IMR-90 (cell line): ENCODE measurements around the gene SOX9. TPM values are rescaled to one million over a fixed set of nuclear protein-coding genes. Genes with fewer than 3 reads are reported as not detected.

Experiments used
- ATAC-seq: fragments of 200-7000 bp; cut with Tn5 transposase; 2 replicates; pipeline ENCODE4 v1.9.1; 2020; ENCODE audit warnings: low read depth, mild to moderate bottlenecking, moderate library complexity
- BruUV-seq: library from RNA; stranded (reverse); fragments of 400-500 nt; replicated peaks from 2 replicates; lab custom pipeline; 2021; lab: Mats Ljungman, UMichigan
- CTCF ChIA-PET: fragments of 300-600 bp; formaldehyde crosslinking; extraction: SDS; loops from one replicate; lab custom pipeline; 2021; ENCODE audit warnings: antibody characterized with exemption; lab: Yijun Ruan, JAX
- POLR2A ChIA-PET: fragments of 300-600 bp; sonication (Branson Sonifier 250); formaldehyde crosslinking; loops from one replicate; lab custom pipeline; 2022; ENCODE audit warnings: antibody characterized with exemption; ENCODE audit not compliant: unreplicated experiment; lab: Charles Lee
- DNase-seq: peaks from one replicate; pipeline ENCODE4 v3.0.0; 2013
- H2AFZ ChIP-seq: replicated peaks from 2 replicates; pipeline ENCODE3; 2013; ENCODE audit warnings: low read length, mild to moderate bottlenecking; ENCODE audit not compliant: poor library complexity
- H2AK5ac ChIP-seq: 2 replicates; pipeline ENCODE4 v1.6.1; 2013; ENCODE audit warnings: low read depth, low read length, inconsistent platforms
- H2AK9ac ChIP-seq: replicated peaks from 2 replicates; pipeline ENCODE3; 2013; ENCODE audit warnings: mild to moderate bottlenecking, low read depth, low read length, moderate library complexity; ENCODE audit not compliant: poor library complexity
- H2BK120ac ChIP-seq: 2 replicates; pipeline ENCODE4 v1.6.1; 2013; ENCODE audit warnings: low read depth, low read length, inconsistent platforms
- H2BK15ac ChIP-seq: 3 replicates; pipeline ENCODE4 v1.6.1; 2013; ENCODE audit warnings: low read depth, low read length, inconsistent platforms
- H2BK20ac ChIP-seq: 2 replicates; pipeline ENCODE4 v1.6.1; 2013; ENCODE audit warnings: low read depth, mild to moderate bottlenecking, inconsistent platforms, low read length, moderate library complexity
- H2BK5ac ChIP-seq: 2 replicates; pipeline ENCODE4 v1.6.1; 2013; ENCODE audit warnings: mild to moderate bottlenecking, low read depth, low read length, inconsistent platforms; ENCODE audit not compliant: poor library complexity, severe bottlenecking
- H3K14ac ChIP-seq: replicated peaks from 2 replicates; pipeline ENCODE4 v1.6.1; 2013; ENCODE audit warnings: low read depth, low read length, inconsistent platforms
- H3K18ac ChIP-seq: 2 replicates; pipeline ENCODE4 v1.6.1; 2013; ENCODE audit warnings: low read depth, low read length, control low read depth
- H3K23ac ChIP-seq: 2 replicates; pipeline ENCODE4 v1.6.1; 2013; ENCODE audit warnings: low read depth, low read length, inconsistent platforms
- H3K27ac ChIP-seq: 2 replicates; pipeline ENCODE4 v1.5.1; 2013; ENCODE audit warnings: mild to moderate bottlenecking, control low read depth, low read length; ENCODE audit not compliant: insufficient read depth
- H3K27me3 ChIP-seq: 2 replicates; pipeline ENCODE4 v1.6.1; 2013; ENCODE audit warnings: low read length; ENCODE audit not compliant: control insufficient read depth, insufficient read depth
- H3K36me3 ChIP-seq: 2 replicates; pipeline ENCODE4 v1.6.1; 2013; ENCODE audit warnings: low read length, mixed read lengths; ENCODE audit not compliant: control insufficient read depth, insufficient read depth
- H3K4ac ChIP-seq: 2 replicates; pipeline ENCODE4 v1.6.1; 2013; ENCODE audit warnings: low read depth, low read length, inconsistent platforms
- H3K4me1 ChIP-seq: 2 replicates; pipeline ENCODE4 v1.6.1; 2013; ENCODE audit warnings: low read length, mixed read lengths; ENCODE audit not compliant: control insufficient read depth, insufficient read depth
- H3K4me2 ChIP-seq: 2 replicates; pipeline ENCODE4 v1.6.1; 2013; ENCODE audit warnings: low read depth, mild to moderate bottlenecking, control low read depth, low read length, moderate library complexity
- H3K4me3 ChIP-seq: 2 replicates; pipeline ENCODE4 v1.5.1; 2013; ENCODE audit warnings: low read depth, mild to moderate bottlenecking, control low read depth, low read length, moderate library complexity; ENCODE audit not compliant: insufficient read depth
- H3K56ac ChIP-seq: 2 replicates; pipeline ENCODE4 v1.6.1; 2013; ENCODE audit warnings: low read length, inconsistent platforms; ENCODE audit not compliant: insufficient read depth; ENCODE audit errors: extremely low read depth
- H3K79me1 ChIP-seq, 2 experiments: 2 replicates each; pipeline ENCODE4 v1.6.1; 2013; ENCODE audit warnings: low read length in 2 of 2, inconsistent platforms in 1 of 2, low read depth in 1 of 2
- H3K9ac ChIP-seq: 2 replicates; pipeline ENCODE4 v1.6.1; 2013; ENCODE audit warnings: low read depth, low read length, control low read depth
- H3K9me1 ChIP-seq: 2 replicates; pipeline ENCODE4 v1.6.1; 2013; ENCODE audit warnings: low read length, inconsistent platforms; ENCODE audit not compliant: insufficient read depth
- H3K9me3 ChIP-seq: 2 replicates; pipeline ENCODE4 v1.6.1; 2013; ENCODE audit warnings: low read length; ENCODE audit not compliant: control insufficient read depth, insufficient read depth
- H4K20me1 ChIP-seq: 2 replicates; pipeline ENCODE4 v1.6.1; 2013; ENCODE audit warnings: low read length, inconsistent platforms; ENCODE audit not compliant: insufficient read depth
- H4K5ac ChIP-seq: 2 replicates; pipeline ENCODE4 v1.6.1; 2013; ENCODE audit warnings: mild to moderate bottlenecking, low read depth, low read length, control low read depth
- H4K8ac ChIP-seq, 2 experiments: 2 replicates each; pipeline ENCODE4 v1.6.1; 2013; ENCODE audit warnings: low read depth in 2 of 2, low read length in 2 of 2, control low read depth in 1 of 2, inconsistent platforms in 1 of 2
- H4K91ac ChIP-seq: 2 replicates; pipeline ENCODE4 v1.6.1; 2013; ENCODE audit warnings: low read depth, low read length, inconsistent platforms; ENCODE audit not compliant: insufficient read depth
- BHLHE40 ChIP-seq: fragments of 150-350 bp; IDR thresholded peaks from 2 replicates; pipeline ENCODE4 v1.6.1; 2016; ENCODE audit warnings: mild to moderate bottlenecking, low read depth, low read length
- CEBPB ChIP-seq: IDR thresholded peaks from 2 replicates; pipeline ENCODE4 v1.6.1; 2012; ENCODE audit warnings: low read depth, low read length, improper control_type of control experiment
- FOS ChIP-seq: fragments of 150-350 bp; IDR thresholded peaks from 2 replicates; pipeline ENCODE4 v1.6.1; 2016; ENCODE audit warnings: low read depth, low read length
- MAFK ChIP-seq: IDR thresholded peaks from 2 replicates; pipeline ENCODE4 v1.6.1; 2012; ENCODE audit warnings: low read depth, low read length, improper control_type of control experiment
- MAZ ChIP-seq: IDR thresholded peaks from 2 replicates; pipeline ENCODE4 v1.6.1; 2012; ENCODE audit warnings: low read depth, mild to moderate bottlenecking, low read length, improper control_type of control experiment, moderate library complexity, borderline replicate concordance
- MXI1 ChIP-seq: IDR thresholded peaks from 2 replicates; pipeline ENCODE4 v1.6.1; 2012; ENCODE audit warnings: low read depth, mild to moderate bottlenecking, low read length, moderate library complexity, borderline replicate concordance
- NFE2L2 ChIP-seq: fragments of 150-350 bp; IDR thresholded peaks from 2 replicates; pipeline ENCODE4 v1.6.1; 2016; ENCODE audit warnings: low read depth, mild to moderate bottlenecking, low read length
- RAD21 ChIP-seq: IDR thresholded peaks from 2 replicates; pipeline ENCODE4 v1.6.1; 2012; ENCODE audit warnings: low read length, improper control_type of control experiment
- SMC3 ChIP-seq: fragments of 150-350 bp; IDR thresholded peaks from 2 replicates; pipeline ENCODE4 v1.6.1; 2016; ENCODE audit warnings: low read depth, mild to moderate bottlenecking, antibody characterized with exemption, low read length, moderate library complexity
- WGBS, 2 experiments: methylation state at CpG; one replicate each; pipeline versions ENCODE4 v1.1.5 to v1.1.7; 2013; ENCODE audit warnings: missing lambda C conversion rate in 2 of 2; ENCODE audit not compliant: insufficient read length in 1 of 2; ENCODE audit errors: extremely low coverage in 2 of 2; 5-methylcytosine and 5-hydroxymethylcytosine counted together
- dilution Hi-C: fragments of 300-500 bp; cut with HindIII; formaldehyde crosslinking; loops from one replicate; pipeline ENCODE4 v1.14.3; 2018; ENCODE audit warnings: low sequenced_read_pairs; ENCODE audit not compliant: unreplicated experiment
- in situ Hi-C: fragments of 300-500 bp; cut with MboI; formaldehyde crosslinking; loops from 3 replicates; pipeline ENCODE4 v1.14.3; 2019; ENCODE audit warnings: low sequenced_read_pairs, inconsistent platforms, mixed read lengths
- intact Hi-C: fragments of 100-400 bp; cut with micrococcal nuclease; formaldehyde crosslinking; loops from 2 replicates; pipeline ENCODE4 v1.10.0; 2022
- polyA plus RNA-seq, 3 experiments: library from polyadenylated mRNA; depleted of rRNA; stranded (reverse); fragments of >200 nt; gene quantifications; 2 replicates each; pipeline ENCODE4 v1.2.3, GENCODE V29; 2012; ENCODE audit warnings: low replicate concordance in 1 of 3
- total RNA-seq: library from RNA; depleted of rRNA; stranded (reverse); fragments of >200 nt; gene quantifications from 2 replicates; pipeline ENCODE4 v1.2.3, GENCODE V29; 2012
- TF ChIP-seq, protein P1 (sequence below): fragments of 150-350 bp; IDR thresholded peaks from 2 replicates; pipeline ENCODE4 v1.6.1; 2016; ENCODE audit warnings: low read depth, mild to moderate bottlenecking, low read length, moderate library complexity, borderline replicate concordance
- TF ChIP-seq, protein P2 (sequence below): conservative IDR thresholded peaks from 2 replicates; pipeline ENCODE4 v1.5.1; 2012; ENCODE audit warnings: mild to moderate bottlenecking, low read depth, low read length, improper control_type of control experiment
- TF ChIP-seq, protein P3 (sequence below): fragments of 150-350 bp; IDR thresholded peaks from 2 replicates; pipeline ENCODE4 v1.6.1; 2017; ENCODE audit warnings: mild to moderate bottlenecking, antibody characterized with exemption, low read length, low read depth

SOX9 gene
- total and polyA plus RNA-seq, 2 of the 4 experiments (the other 2 are of a cell fraction), result 4.1 to 12.7 TPM

DNA sequence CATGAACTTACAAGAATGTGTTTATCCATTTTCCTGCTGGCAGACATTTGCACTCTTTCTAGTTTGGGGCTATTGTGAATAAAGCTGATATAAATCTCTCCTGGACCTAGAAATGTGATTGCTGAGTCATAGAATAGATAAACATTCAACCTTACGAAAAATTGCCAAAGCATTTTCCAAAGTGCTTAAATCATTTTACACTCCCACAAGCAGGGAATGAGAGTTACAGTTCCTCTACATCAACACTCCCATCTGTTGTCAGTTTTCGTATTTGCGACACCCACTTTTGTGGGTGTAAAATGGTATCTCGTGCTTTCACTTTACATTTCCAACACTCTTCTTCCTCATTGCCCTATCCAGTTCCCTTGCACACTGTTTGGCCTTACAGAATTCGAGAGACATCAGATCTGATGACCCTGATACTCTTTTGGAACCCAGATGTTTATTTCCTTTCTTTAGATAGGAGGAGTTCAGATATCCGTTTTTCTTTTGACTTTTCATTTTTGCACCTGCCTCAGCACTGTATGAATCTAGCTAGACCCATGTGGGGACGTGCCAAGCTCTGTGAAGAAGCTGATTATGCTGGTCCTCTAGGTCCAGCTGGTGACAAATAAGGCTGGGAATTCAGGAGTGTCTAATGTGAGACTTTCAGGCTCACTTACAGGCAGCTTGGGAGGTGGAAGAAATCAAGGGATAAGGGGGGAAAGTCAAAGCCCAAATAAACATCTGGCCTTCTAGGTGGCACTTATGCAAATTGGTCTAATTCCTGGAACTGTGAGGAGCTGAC is 14.0 kb downstream of the SOX9 start:
- peak overlapping the region; percentile 64 for H3K18ac ChIP-seq
- in situ Hi-C loops (loop anchor here (5.0 kb wide), 1 partner anchor 402 kb away; no protein-coding TSS in a partner anchor), intact Hi-C loops (no loop called here), dilution Hi-C loops (no loop called here)
- no peaks in the 10 kb centered on the region for H3K79me1 ChIP-seq
- no peaks in the 10 kb centered on the region for H3K9me3 ChIP-seq
- no peak overlapping the region for H2AFZ ChIP-seq
- CTCF ChIA-PET, result no interaction called here
- no peak overlapping the region for H3K9ac ChIP-seq
- H3K9me1 ChIP-seq, result peaks cover 16% of the 10 kb centered on the region
- POLR2A ChIA-PET, result no interaction called here
- peak overlapping the region; percentile 74 for H3K14ac ChIP-seq
- peak overlapping the region; percentile 80; the same call in 1 of the 2 replicates for H3K27ac ChIP-seq
- H3K23ac ChIP-seq, result peak overlapping the region; percentile 31; the same call in 1 of the 2 replicates
- no peak overlapping the region; the same call in 1 of the 2 replicates for H3K56ac ChIP-seq
- no peaks in the 10 kb centered on the region for H4K20me1 ChIP-seq
- H4K5ac ChIP-seq, result peak overlapping the region; percentile 69
- WGBS, 2 experiments, result 83% methylated on average over 1 of the region's 7 CpGs; no CpG with 5 or more reads in 1 of the 2 experiments
- H2BK5ac ChIP-seq, result peak overlapping the region; percentile 46
- peak overlapping the region; percentile 43; the same call in 1 of the 2 replicates for H2BK20ac ChIP-seq
- peak; percentile 58 for ATAC-seq
- peak overlapping the region; percentile 16; the same call in 1 of the 2 replicates for H3K4me3 ChIP-seq
- peak overlapping the region; percentile 43 for H3K4ac ChIP-seq
- peak overlapping the region; percentile 0; the same call in 1 of the 3 replicates for H2BK15ac ChIP-seq
- H3K4me2 ChIP-seq, result peak overlapping the region; percentile 95
- H2BK120ac ChIP-seq, result peak overlapping the region; percentile 45
- peak overlapping the region in 1 of 2 experiments; percentile 54; a peak in 1 of 4 replicates for H4K8ac ChIP-seq
- peak; percentile 82 for DNase-seq
- H3K27me3 ChIP-seq, result no peaks in the 10 kb centered on the region
- H3K36me3 ChIP-seq, result no peaks in the 10 kb centered on the region
- peaks cover 20% of the 10 kb centered on the region for H3K4me1 ChIP-seq
- BruUV-seq, result no TSS peak
- TF ChIP-seq, protein P1, sequence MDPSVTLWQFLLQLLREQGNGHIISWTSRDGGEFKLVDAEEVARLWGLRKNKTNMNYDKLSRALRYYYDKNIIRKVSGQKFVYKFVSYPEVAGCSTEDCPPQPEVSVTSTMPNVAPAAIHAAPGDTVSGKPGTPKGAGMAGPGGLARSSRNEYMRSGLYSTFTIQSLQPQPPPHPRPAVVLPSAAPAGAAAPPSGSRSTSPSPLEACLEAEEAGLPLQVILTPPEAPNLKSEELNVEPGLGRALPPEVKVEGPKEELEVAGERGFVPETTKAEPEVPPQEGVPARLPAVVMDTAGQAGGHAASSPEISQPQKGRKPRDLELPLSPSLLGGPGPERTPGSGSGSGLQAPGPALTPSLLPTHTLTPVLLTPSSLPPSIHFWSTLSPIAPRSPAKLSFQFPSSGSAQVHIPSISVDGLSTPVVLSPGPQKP, result no peak
- TF ChIP-seq FOS, result no peak
- no peak for TF ChIP-seq SMC3
- no peak; the same call in 1 of the 2 replicates for TF ChIP-seq BHLHE40
- TF ChIP-seq, protein P2, sequence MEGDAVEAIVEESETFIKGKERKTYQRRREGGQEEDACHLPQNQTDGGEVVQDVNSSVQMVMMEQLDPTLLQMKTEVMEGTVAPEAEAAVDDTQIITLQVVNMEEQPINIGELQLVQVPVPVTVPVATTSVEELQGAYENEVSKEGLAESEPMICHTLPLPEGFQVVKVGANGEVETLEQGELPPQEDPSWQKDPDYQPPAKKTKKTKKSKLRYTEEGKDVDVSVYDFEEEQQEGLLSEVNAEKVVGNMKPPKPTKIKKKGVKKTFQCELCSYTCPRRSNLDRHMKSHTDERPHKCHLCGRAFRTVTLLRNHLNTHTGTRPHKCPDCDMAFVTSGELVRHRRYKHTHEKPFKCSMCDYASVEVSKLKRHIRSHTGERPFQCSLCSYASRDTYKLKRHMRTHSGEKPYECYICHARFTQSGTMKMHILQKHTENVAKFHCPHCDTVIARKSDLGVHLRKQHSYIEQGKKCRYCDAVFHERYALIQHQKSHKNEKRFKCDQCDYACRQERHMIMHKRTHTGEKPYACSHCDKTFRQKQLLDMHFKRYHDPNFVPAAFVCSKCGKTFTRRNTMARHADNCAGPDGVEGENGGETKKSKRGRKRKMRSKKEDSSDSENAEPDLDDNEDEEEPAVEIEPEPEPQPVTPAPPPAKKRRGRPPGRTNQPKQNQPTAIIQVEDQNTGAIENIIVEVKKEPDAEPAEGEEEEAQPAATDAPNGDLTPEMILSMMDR, result no peak
- peak; percentile 75 for TF ChIP-seq NFE2L2
- no peak; the same call in 1 of the 2 replicates for TF ChIP-seq CEBPB
- peak; percentile 11; the same call in 1 of the 2 replicates for TF ChIP-seq MAFK
- no peak for TF ChIP-seq RAD21
- no peak for TF ChIP-seq MXI1
- TF ChIP-seq, protein P3, sequence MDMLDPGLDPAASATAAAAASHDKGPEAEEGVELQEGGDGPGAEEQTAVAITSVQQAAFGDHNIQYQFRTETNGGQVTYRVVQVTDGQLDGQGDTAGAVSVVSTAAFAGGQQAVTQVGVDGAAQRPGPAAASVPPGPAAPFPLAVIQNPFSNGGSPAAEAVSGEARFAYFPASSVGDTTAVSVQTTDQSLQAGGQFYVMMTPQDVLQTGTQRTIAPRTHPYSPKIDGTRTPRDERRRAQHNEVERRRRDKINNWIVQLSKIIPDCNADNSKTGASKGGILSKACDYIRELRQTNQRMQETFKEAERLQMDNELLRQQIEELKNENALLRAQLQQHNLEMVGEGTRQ, result no peak
- no peak for TF ChIP-seq MAZ
- no peak overlapping the region for H2AK9ac ChIP-seq
- H4K91ac ChIP-seq, result peak overlapping the region; percentile 24; the same call in 1 of the 2 replicates
- peak overlapping the region; percentile 21; the same call in 1 of the 2 replicates for H2AK5ac ChIP-seq
